HCT116 (cell line): Measurements from ENCODE around the gene PRKG1.

ENCODE experiments used
- CTCF ChIP-seq, 3 experiments: fragments of 200-600 bp in 1 of 3; sonication (generic) in 1 of 3; IDR thresholded peaks in 2 of 3; conservative IDR thresholded peaks in 1 of 3; 2 replicates each; pipeline ENCODE4 v1.5.1; 2012 to 2017; ENCODE audit warnings: low read depth in 2 of 3, low read length in 2 of 3, antibody characterized with exemption in 1 of 3, borderline replicate concordance in 1 of 3, control low read depth in 1 of 3, mild to moderate bottlenecking in 1 of 3, mixed read lengths in 1 of 3, mixed run types in 1 of 3, moderate library complexity in 1 of 3; ENCODE audit not compliant: insufficient read depth in 1 of 3
- POLR2AphosphoS5 ChIP-seq: IDR thresholded peaks from 2 replicates; pipeline ENCODE4 v1.6.1; 2011; ENCODE audit warnings: mild to moderate bottlenecking, low read depth, low read length, moderate library complexity
- YY1 ChIP-seq: IDR thresholded peaks from 2 replicates; pipeline ENCODE4 v1.6.1; 2011; ENCODE audit warnings: low read length, low read depth, moderate library complexity, mild to moderate bottlenecking; ENCODE audit not compliant: insufficient replicate concordance; ENCODE audit errors: extremely low read depth

GRCh38 chr10:51952056-51952455 is 877.8 kb downstream of the PRKG1 start:
- TF ChIP-seq CTCF (IDR thresholded peaks at IDR 0.05 in 2 of 3, conservative IDR thresholded peaks at IDR 0.05 in 1 of 3; ENCODE audit: borderline replicate concordance in 1 of 3, insufficient read depth in 1 of 3, low read depth in 2 of 3, low read length in 2 of 3) (no peak), POLR2AphosphoS5 (no peak), YY1 (no peak)
